Measurements from ENCODE around the gene SERINC3.
"Not testable (repeated sequence)": the region's sequence is repeated elsewhere in the genome, so short reads cannot be mapped to it uniquely, and the experiment has no call there.

The SERINC3 gene

GRCh38 chr20:44521484-44522481 lies at the start of gene SERINC3:
TSS of gene SERINC3 (minus strand) at chr20:44522070. CDS start at chr20:44521951, 119 bp downstream.
- peak; percentile 94 for DNase-seq (ENCODE audit: low spot score)
- peak; percentile 7 for TF ChIP-seq CTCF (IDR thresholded peaks at IDR 0.05; ENCODE audit: extremely low read depth, insufficient read depth, missing control alignments)
- in situ Hi-C loops (cut with MboI; ENCODE audit: low pct_unique_long_range_greater_than_20kb, low sequenced_read_pairs, unreplicated experiment), result no loop called here

- TF ChIP-seq CTCF (IDR thresholded peaks at IDR 0.05; ENCODE audit: extremely low read depth, insufficient read depth, missing control alignments), result no peak
- DNase-seq (ENCODE audit: low spot score), result no peak
- in situ Hi-C loops (cut with MboI; ENCODE audit: low pct_unique_long_range_greater_than_20kb, low sequenced_read_pairs, unreplicated experiment), result no loop called here
These were observed 49.6 kb upstream of the SERINC3 start for GRCh38 chr20:44571362-44571988.

GRCh38 chr20:44570367-44570766 lies 48.5 kb upstream of the SERINC3 start:
- TF ChIP-seq CTCF (IDR thresholded peaks at IDR 0.05; ENCODE audit: extremely low read depth, insufficient read depth, missing control alignments), result no peak

GRCh38 chr20:44566811-44567210 lies 44.9 kb upstream of the SERINC3 start:
- in situ Hi-C loops (cut with MboI; ENCODE audit: low pct_unique_long_range_greater_than_20kb, low sequenced_read_pairs, unreplicated experiment), result no loop called here
- no peak for DNase-seq (ENCODE audit: low spot score)
- TF ChIP-seq CTCF (IDR thresholded peaks at IDR 0.05; ENCODE audit: extremely low read depth, insufficient read depth, missing control alignments), result no peak

More at GRCh38 chr20:44570367-44570766, 48.5 kb upstream of the SERINC3 start:
- in situ Hi-C loops (cut with MboI; ENCODE audit: low pct_unique_long_range_greater_than_20kb, low sequenced_read_pairs, unreplicated experiment), result no loop called here
- DNase-seq (ENCODE audit: low spot score), result no peak

- in situ Hi-C loops (cut with MboI; ENCODE audit: low pct_unique_long_range_greater_than_20kb, low sequenced_read_pairs, unreplicated experiment), result no loop called here
- DNase-seq (ENCODE audit: low spot score), result no peak
- no peak for TF ChIP-seq CTCF (IDR thresholded peaks at IDR 0.05; ENCODE audit: extremely low read depth, insufficient read depth, missing control alignments)
These were observed 44.1 kb upstream of the SERINC3 start for GRCh38 chr20:44566018-44566417.

- no peak for TF ChIP-seq CTCF (IDR thresholded peaks at IDR 0.05; ENCODE audit: extremely low read depth, insufficient read depth, missing control alignments)
- DNase-seq (ENCODE audit: low spot score), result no peak
- in situ Hi-C loops (cut with MboI; ENCODE audit: low pct_unique_long_range_greater_than_20kb, low sequenced_read_pairs, unreplicated experiment), result no loop called here
These were observed 40.0 kb upstream of the SERINC3 start for GRCh38 chr20:44561876-44562275.

GRCh38 chr20:44560818-44561217 lies 38.9 kb upstream of the SERINC3 start:
- in situ Hi-C loops (cut with MboI; ENCODE audit: low pct_unique_long_range_greater_than_20kb, low sequenced_read_pairs, unreplicated experiment); DNase-seq (ENCODE audit: low spot score): not testable (repeated sequence)
